GM19351 (cell line): ENCODE data around the gene WDR4.
A peak's percentile ranks its signal among the peaks of the same experiment; 100 is the strongest.
"Not testable (repeated sequence)": the region's sequence is repeated elsewhere in the genome, so short reads cannot be mapped to it uniquely, and the experiment has no call there.

Source experiments
- ATAC-seq: cut with Tn5 transposase; IDR thresholded peaks from one replicate; pipeline ENCODE4 v1.9.1; 2021; ENCODE audit warnings: mild to moderate bottlenecking, moderate library complexity; ENCODE audit not compliant: unreplicated experiment

Gene WDR4

GRCh38 chr21:42841156-42841915 is 38.0 kb downstream of the WDR4 start:
- no peak for ATAC-seq

- no peak for ATAC-seq
These were observed 38.8 kb downstream of the WDR4 start for GRCh38 chr21:42840411-42841155.

GRCh38 chr21:42839271-42840231 is 39.8 kb downstream of the WDR4 start:
- ATAC-seq, result no peak

GRCh38 chr21:42838212-42838690 is 41.1 kb downstream of the WDR4 start:
- not testable (repeated sequence) for ATAC-seq

GRCh38 chr21:42837421-42838211 is 41.7 kb downstream of the WDR4 start:
- no peak for ATAC-seq

- ATAC-seq, result no peak
These were observed 42.5 kb downstream of the WDR4 start for GRCh38 chr21:42836767-42837301.

GRCh38 chr21:42836402-42836666 is 43.0 kb downstream of the WDR4 start:
- ATAC-seq, result no peak

- ATAC-seq, result no peak
These were observed 43.5 kb downstream of the WDR4 start for GRCh38 chr21:42835611-42836401.

GRCh38 chr21:42835211-42835610 is 44.1 kb downstream of the WDR4 start:
- ATAC-seq, result no peak

GRCh38 chr21:42834726-42835191 is 44.6 kb downstream of the WDR4 start:
- no peak for ATAC-seq

- no peak for ATAC-seq
These were observed 45.2 kb downstream of the WDR4 start for GRCh38 chr21:42833859-42834725.

GRCh38 chr21:42833439-42833815 is 45.9 kb downstream of the WDR4 start:
- ATAC-seq, result peak; percentile 65

GRCh38 chr21:42832321-42832630 is 47.1 kb downstream of the WDR4 start:
- ATAC-seq, result not testable (repeated sequence)

- ATAC-seq, result no peak
These were observed 48.6 kb downstream of the WDR4 start for GRCh38 chr21:42830456-42831455.

GRCh38 chr21:42829954-42830353 is 49.4 kb downstream of the WDR4 start:
- ATAC-seq, result no peak

GRCh38 chr21:42829417-42829816 is 49.9 kb downstream of the WDR4 start:
- ATAC-seq, result no peak

GRCh38 chr21:42827588-42827987 is 51.8 kb downstream of the WDR4 start:
- no peak for ATAC-seq
